ENCODE measurements around the gene POU2F1. TPM values are rescaled to one million over a fixed set of nuclear protein-coding genes. Genes with fewer than 3 reads are reported as not detected.

POU2F1 gene
- total and polyA plus RNA-seq, 7 donors = 0.83 to 9.0 (median 6.3) TPM

- Histone ChIP-seq H3K4me1 (no peaks in the 10 kb centered on the region), H3K4me3 (no peak overlapping the region), H3K36me3 (ENCODE audit: insufficient read depth in 1 of 2, low read depth in 1 of 2) (peaks cover 2 to 16% of the 10 kb centered on the region in 2 donors), H3K9me3 (no peaks in the 10 kb centered on the region), H3K27ac (no peak overlapping the region), H3K27me3 (ENCODE audit: insufficient read depth in 3 of 3, low read length in 2 of 3) (no peaks in the 10 kb centered on the region)
- intact Hi-C loops (cut with DNase I) = no loop called here
- DNase-seq = no peak
- ATAC-seq = no peak
- TF ChIP-seq CTCF (IDR thresholded peaks at IDR 0.05) = no peak
Measured at GRCh38 chr1:167419245-167419644, 198.6 kb downstream of the POU2F1 start.

GRCh38 chr1:167420510-167420909 lies 199.8 kb downstream of the POU2F1 start:
- no peak for ATAC-seq
- 33 to 59% (median 49%) methylated on average over 3 of the region's 3 CpGs for WGBS, 3 donors
- no peaks in the 10 kb centered on the region for H3K4me1 ChIP-seq
- intact Hi-C loops (cut with DNase I) = no loop called here
- no peaks in the 10 kb centered on the region for H3K27me3 ChIP-seq (ENCODE audit: insufficient read depth in 3 of 3, low read length in 2 of 3)
- H3K9me3 ChIP-seq = no peaks in the 10 kb centered on the region
- H3K27ac ChIP-seq = no peak overlapping the region
- no peak overlapping the region for H3K4me3 ChIP-seq
- peaks cover 2 to 7% of the 10 kb centered on the region in 2 donors for H3K36me3 ChIP-seq (ENCODE audit: insufficient read depth in 1 of 2, low read depth in 1 of 2)
- DNase-seq = no peak
- TF ChIP-seq CTCF (IDR thresholded peaks at IDR 0.05) = no peak

DNA sequence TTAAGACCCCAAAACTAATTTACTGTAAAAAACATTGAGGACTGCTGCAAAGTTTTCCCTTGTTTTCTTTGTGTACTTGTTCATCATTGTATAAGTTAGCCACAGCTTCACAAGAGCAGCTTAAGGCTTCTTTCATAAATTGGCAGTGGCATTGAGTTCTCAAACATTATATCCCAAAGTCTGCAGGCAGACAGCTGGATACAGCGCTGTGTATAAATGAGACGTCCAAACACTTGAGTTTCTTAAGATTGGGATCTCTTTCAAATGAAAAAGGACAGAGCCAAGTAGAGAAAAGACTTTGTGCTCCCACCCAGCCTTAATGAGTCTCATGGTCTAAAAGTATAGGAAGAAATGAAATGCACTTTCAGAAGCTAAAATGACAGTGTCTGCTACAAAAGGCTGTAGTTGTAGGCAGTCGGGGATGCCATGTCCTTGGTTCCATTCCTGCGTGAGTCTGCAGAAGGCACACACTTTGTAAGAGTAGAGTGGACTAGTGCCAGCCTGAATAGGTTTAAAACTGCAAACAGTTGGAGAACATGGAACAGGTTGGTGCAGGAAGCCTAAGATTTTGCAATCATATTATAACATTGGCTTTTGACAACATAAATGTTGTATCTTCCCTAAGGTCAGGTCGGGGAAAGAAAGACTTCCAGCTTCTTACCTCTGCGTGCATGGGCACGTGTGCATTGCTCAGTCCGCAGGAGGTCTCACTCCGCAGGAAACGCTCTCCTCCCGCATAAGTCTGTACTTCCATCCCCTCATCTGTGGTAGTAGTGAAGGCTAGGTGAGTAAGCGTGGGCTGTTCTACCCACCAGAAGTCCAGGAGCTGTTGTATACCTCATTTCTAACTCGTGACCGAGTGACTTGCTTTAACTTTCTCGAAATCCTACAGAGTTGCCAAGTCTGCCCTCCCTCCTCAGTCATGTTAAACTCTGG lies 203.3 kb downstream of the POU2F1 start:
- 86 to 91% (median 90%) methylated on average over 15 of the region's 15 CpGs for WGBS, 3 donors
- peaks cover 11% of the 10 kb centered on the region for H3K4me1 ChIP-seq
- no peaks in the 10 kb centered on the region for H3K36me3 ChIP-seq (ENCODE audit: insufficient read depth in 1 of 2, low read depth in 1 of 2)
- no peaks in the 10 kb centered on the region for H3K27me3 ChIP-seq (ENCODE audit: insufficient read depth in 3 of 3, low read length in 2 of 3)
- no peaks in the 10 kb centered on the region for H3K9me3 ChIP-seq
- no peak overlapping the region for H3K27ac ChIP-seq
- DNase-seq = no peak
- H3K4me3 ChIP-seq = no peak overlapping the region
- no peak for ATAC-seq
- no peak for TF ChIP-seq CTCF (IDR thresholded peaks at IDR 0.05)
- intact Hi-C loops (cut with DNase I) = no loop called here

- H3K27me3 ChIP-seq (ENCODE audit: insufficient read depth in 3 of 3, low read length in 2 of 3) = no peaks in the 10 kb centered on the region
- 85 to 86% (median 86%) methylated on average over 7 of the region's 7 CpGs for WGBS, 3 donors
- TF ChIP-seq CTCF (IDR thresholded peaks at IDR 0.05) = no peak
Measured at GRCh38 chr1:167425482-167425881, 204.8 kb downstream of the POU2F1 start.

More at GRCh38 chr1:167425482-167425881, 204.8 kb downstream of the POU2F1 start:
- H3K36me3 ChIP-seq (ENCODE audit: insufficient read depth in 1 of 2, low read depth in 1 of 2) = no peaks in the 10 kb centered on the region
- DNase-seq = no peak
- intact Hi-C loops (cut with DNase I) = no loop called here
- no peak overlapping the region for H3K27ac ChIP-seq
- peaks cover 11% of the 10 kb centered on the region for H3K4me1 ChIP-seq
- no peaks in the 10 kb centered on the region for H3K9me3 ChIP-seq
- ATAC-seq = no peak
- no peak overlapping the region for H3K4me3 ChIP-seq
